DMS 273 (cell line): ENCODE measurements around the gene SLC13A3.

Experiments used
- DNase-seq: peaks from one replicate; lab custom pipeline; 2025; ENCODE audit not compliant: unreplicated experiment; lab: John Stamatoyannopoulos, UW

SLC13A3 gene

DNA sequence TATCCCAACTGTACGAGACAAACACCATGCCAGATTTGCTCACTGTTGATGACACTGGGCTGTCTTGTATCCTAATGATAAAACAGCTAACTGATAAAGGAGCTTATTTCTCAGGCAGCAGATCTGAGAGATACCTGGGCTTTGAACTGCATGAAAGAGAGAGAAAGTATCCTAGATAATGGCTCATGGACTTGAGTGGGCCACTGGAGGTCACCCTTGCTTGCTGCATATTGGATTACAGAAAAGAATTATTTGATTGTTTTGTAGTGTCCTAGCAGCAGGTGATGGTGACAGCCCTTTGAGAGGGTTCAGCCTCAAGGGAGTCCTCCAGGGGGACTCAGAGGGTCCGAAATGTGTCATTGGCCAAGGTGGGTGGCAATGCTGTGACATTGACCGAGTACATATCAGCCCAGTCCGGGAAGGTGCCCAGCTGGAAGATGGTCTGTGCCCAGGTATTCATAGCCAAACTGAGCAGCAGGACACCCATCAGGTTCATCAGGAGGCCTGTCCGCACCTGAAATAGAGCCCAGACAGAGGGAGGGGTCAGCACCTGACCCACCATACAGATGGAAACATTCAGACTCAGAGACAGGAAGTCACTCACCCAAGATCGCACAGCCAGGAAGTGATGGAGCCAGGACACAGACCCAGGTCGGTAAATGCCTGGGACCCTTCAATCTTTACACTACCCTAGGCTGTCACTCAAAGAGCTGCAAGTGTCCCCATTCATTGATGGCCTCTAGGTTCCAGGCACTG lies 91.4 kb downstream of the SLC13A3 start:
- no peak for DNase-seq

DNA sequence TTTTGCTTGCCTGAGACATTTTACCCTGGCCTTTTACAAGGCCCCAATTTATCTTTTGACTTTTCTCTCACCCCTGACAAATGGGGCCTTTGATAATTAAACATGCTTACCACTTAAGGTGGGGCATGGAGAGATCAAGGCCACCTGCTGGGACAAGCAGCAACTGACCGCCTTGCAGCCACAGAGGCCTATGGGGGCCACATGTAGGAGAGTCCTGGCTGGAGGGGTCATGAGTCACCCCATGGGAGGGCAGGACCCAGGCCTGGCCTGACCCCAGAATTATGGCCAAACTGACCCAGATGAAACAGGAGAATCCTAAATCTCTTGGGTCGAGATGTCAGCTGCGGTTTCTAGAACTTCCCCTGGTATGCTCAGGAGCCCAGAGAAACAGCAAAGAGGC lies 92.3 kb downstream of the SLC13A3 start:
- no peak for DNase-seq

DNA sequence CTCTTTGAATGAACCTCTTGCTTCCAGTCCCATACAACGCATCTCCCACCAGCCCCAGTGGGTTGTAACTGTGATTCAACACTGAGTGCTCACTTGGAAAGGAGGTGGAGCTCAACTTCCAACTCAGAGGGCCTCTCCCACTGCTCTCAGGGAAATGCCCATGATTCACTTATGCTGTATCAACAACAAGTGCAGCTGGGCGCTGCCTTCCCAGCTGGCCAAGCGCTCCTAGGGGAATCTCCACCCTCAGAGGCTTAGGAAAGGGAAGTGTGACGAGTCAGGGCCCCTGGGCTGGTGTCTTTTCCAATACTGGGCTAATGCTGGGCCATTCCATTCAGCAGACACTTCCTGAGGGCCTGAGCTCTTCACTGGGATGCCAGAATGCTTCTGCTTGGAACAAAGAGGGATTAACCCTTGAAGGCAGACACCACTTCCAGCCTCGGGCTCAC lies 92.7 kb downstream of the SLC13A3 start:
- peak; percentile 54 for DNase-seq

DNA sequence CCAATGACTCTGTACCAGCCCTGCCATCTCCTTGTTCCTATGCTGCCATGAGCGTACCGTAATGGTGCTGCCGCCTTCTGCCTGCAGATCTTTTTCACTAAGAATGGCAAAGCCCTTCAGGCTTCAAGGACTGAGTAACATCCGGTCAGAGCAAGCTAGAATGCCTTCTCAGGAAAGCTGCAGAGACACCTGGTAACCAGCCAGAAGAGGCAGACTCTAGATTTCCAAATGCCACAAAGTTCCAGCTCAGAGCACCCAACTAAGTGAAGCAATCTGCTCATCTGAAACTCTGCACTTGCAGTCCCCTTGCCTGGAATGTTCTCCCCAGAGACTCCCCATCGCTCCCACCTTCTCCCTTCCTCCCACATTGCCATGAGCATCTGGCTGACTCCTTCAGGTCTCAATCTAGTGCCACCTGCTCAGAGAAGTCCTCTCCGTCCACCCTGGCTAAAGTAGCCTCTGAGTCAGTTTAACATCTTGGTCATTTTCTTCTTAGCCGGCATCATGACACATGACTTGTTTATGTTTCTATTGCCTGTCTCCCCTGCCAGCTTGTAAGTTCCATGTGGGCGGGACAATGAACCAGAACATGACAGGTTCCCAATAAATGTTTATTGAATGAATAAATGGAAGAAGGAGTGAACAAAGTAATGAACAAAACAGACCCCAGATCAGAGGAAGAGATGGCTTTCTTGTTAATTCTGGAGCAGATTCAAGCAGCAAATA lies 93.9 kb downstream of the SLC13A3 start:
- DNase-seq, result peak; percentile 16

GRCh38 chr20:46555370-46555956 lies 95.8 kb downstream of the SLC13A3 start:
- DNase-seq, result no peak

DNA sequence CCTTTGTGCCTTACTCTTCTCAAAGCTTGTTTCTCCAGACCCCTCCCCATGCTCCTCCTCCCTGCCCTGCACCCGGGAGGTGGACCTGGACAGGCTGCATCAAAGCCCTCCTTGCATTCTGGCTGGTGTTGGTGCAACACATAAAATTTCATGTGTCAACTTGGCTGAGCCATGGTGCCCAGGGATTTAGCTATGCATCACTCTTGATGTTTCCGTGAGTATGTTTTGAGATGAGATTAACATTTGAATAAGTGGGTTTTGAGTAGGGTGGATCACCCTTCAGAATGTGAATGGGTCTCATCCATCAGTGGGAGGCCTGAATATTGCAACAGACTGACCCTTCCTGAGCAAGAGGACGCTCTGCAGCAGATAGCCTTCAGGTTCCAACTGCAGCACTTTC lies 96.4 kb downstream of the SLC13A3 start:
- no peak for DNase-seq

DNA sequence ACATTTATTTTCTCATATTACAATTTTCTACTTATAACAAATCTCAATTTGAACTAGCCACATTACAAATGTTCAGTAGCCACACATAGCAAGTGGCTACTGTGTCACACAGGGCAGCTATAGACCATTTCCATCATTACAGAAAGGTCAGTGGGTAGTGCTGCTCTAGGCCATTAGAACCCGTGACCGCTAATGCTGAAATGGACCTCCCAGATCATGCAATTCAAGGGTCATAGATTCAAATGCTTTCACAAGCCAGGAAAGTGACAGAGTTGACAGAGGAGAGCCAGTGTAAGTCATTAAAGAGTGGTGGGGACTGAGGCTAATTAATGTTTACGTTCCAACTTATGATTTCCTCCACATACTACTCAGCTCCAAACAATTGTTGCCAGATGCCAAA lies 97.3 kb downstream of the SLC13A3 start:
- no peak for DNase-seq

GRCh38 chr20:46552460-46553420 lies 98.5 kb downstream of the SLC13A3 start:
- DNase-seq, result no peak

DNA sequence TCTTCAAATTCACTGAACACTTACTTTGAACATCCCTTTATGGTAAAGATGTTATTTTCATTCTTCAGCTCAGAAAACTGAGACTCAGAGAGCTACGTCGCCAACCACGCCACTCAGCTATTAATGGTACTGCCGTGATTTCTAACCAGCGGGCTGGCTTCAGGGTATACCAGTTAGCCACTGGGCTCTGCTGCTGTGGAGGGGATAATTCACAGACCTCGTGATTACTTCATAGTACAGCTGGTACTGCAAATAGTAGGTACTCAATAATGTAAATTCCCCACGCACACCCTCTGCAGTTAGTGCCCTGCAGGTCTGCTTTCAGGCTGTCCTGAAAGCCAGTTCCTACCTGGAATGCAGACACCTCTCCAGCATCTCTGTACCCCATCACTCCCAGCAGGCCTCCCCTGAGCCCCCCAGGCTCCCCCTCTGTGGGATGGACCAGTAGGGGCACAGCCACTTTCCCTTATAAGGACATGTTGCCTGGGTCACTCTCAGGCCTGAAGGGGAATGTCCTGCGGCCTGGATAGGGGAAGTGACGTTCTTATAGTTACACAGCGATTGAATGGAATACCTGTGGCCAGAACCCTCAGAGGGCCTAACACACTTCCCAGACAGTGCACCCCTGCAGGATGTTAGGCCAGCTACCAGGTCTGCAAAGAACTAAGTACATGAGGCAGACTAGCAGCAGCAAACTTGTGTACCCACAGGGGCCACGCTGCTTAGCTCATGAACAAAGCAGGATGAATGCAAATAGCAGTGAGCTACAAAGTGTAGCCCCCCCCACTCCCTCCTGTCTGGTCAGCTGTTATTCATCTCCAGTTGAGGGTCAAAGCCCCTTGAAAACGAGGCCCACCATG lies 99.5 kb downstream of the SLC13A3 start:
- no peak for DNase-seq

- DNase-seq, result peak; percentile 13
Measured at GRCh38 chr20:46550461-46550860, 100.8 kb downstream of the SLC13A3 start, which contains the start of gene OCSTAMP. OCSTAMP (minus strand) TSS chr20:46550654; CDS start chr20:46550560, 94 bp downstream.

- DNase-seq, result no peak
Measured at GRCh38 chr20:46549188-46549972, 101.9 kb downstream of the SLC13A3 start.

DNA sequence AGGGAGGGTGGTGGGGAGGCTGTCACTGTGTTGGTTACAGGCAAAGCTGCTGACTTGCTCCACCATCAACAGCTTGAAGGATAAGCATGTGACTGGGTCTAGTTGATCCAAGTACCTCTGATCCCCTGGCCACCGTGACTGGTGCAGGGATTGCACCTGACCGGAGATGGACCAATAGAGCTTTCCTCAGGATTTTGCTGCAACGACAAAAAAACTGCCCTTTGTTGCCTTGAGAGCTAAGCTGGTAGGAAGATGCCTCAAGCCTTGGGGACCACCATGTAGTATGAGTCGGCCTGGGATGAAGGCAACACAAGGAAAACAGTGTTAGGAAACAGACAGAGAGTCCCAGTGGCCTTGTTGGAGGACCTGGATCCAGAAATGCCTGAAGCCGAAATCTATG lies 102.6 kb downstream of the SLC13A3 start:
- no peak for DNase-seq

- DNase-seq, result no peak
Measured at GRCh38 chr20:46547995-46548394, 103.3 kb downstream of the SLC13A3 start.

DNA sequence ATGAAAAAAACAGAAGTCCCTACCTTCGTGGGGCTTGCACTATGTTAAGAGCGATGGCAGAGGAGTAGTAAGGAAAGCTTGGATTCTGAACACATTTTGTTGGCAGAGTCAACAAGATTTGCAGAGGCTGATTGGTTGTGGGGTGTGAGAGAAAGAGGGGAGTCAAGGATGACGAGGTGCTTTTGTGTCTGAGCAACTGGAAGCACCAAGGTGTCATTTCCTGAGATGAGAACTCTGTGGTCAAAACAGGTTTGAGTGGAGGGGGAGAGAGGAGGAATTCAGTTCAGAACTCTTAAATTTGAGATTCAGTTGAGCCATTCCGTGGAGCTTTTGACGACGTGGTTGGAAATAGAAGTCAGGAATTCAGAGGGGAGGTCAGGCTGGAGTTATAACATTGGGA lies 104.3 kb downstream of the SLC13A3 start:
- no peak for DNase-seq

- no peak for DNase-seq
Measured at GRCh38 chr20:46546298-46546697, 105.0 kb downstream of the SLC13A3 start.

DNA sequence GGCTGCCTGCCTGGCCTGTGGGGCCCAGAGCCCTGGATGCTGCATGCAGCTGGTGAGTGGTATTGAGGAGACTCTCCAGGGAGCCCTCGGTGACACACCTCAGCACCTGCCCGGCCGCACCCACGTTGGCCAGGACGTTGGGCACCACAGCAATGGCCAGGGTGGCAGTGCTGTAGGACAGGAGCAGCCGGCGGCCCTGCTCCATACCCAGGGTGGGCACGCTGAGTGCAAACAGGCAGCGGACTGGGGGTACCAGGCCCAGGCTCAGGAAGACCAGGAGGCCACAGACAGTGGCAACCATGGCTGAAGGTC lies 105.5 kb downstream of the SLC13A3 start:
- no peak for DNase-seq

DNA sequence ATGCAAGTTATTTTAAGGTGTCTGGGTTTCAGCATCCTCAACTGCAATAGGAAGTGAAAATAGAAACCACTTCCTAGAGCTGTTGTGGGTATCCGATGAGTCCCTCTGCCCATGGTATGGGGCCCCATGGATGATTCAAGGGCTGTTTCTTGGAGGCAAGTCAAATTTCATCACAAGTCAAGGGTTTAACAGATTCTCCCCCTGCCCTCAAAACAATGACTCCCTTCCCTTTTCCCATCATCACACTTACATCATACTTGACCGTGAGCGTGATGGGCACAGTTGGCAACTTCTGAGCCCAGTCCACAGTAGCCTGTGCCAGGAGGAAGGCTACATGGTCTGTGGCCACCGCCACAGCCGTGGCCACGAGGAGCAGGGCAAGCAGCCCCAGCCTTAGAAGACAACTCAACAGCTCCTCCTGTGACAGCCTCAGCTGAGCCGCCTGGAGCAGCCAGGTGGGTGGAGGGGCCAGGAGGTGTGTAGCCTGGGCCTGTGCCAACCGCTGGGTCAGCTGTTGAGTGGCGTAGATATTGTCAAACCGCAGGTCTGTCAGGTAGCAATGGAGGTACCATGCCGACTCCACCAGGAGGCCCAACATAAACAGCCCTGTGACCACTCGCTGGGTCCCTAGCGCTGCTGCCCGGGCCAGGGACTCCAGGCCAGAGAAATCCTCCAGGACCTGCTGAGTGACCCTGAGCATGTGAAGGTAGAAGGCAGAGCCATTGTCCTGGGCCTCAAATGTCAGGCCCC lies 106.0 kb downstream of the SLC13A3 start:
- no peak for DNase-seq

GRCh38 chr20:46544576-46544975 lies 106.7 kb downstream of the SLC13A3 start:
- no peak for DNase-seq

GRCh38 chr20:46543959-46544358 lies 107.3 kb downstream of the SLC13A3 start:
- DNase-seq, result no peak
